GM10266 (cell line): Measurements from ENCODE around the gene SCGB1A1.

Source experiments
- DNase-seq: peaks from one replicate; pipeline ENCODE4 v3.0.0; 2012; ENCODE audit errors: extremely low spot score
- TF ChIP-seq, protein P1 (sequence below): IDR thresholded peaks from 2 replicates; pipeline ENCODE4 v1.5.1; 2012; ENCODE audit warnings: mild to moderate bottlenecking, low read depth; ENCODE audit not compliant: control insufficient read depth, insufficient read depth; ENCODE audit errors: missing control alignments

The SCGB1A1 gene

DNA sequence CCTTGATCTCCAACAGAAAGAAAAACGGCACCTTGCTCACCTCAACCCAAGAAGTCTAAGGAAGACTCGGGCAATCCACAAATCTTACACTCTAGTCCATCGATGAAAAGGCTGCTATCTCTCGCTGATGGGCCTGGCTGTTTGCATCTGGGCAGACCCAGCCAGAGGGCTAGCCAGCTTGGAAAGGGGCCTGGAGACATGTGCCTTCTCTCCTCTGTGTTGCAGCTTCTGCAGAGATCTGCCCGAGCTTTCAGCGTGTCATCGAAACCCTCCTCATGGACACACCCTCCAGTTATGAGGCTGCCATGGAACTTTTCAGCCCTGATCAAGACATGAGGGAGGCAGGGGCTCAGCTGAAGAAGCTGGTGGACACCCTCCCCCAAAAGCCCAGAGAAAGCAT is 3.2 kb downstream of the SCGB1A1 start:
- DNase-seq = no peak
- TF ChIP-seq, protein P1, sequence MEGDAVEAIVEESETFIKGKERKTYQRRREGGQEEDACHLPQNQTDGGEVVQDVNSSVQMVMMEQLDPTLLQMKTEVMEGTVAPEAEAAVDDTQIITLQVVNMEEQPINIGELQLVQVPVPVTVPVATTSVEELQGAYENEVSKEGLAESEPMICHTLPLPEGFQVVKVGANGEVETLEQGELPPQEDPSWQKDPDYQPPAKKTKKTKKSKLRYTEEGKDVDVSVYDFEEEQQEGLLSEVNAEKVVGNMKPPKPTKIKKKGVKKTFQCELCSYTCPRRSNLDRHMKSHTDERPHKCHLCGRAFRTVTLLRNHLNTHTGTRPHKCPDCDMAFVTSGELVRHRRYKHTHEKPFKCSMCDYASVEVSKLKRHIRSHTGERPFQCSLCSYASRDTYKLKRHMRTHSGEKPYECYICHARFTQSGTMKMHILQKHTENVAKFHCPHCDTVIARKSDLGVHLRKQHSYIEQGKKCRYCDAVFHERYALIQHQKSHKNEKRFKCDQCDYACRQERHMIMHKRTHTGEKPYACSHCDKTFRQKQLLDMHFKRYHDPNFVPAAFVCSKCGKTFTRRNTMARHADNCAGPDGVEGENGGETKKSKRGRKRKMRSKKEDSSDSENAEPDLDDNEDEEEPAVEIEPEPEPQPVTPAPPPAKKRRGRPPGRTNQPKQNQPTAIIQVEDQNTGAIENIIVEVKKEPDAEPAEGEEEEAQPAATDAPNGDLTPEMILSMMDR = no peak

DNA sequence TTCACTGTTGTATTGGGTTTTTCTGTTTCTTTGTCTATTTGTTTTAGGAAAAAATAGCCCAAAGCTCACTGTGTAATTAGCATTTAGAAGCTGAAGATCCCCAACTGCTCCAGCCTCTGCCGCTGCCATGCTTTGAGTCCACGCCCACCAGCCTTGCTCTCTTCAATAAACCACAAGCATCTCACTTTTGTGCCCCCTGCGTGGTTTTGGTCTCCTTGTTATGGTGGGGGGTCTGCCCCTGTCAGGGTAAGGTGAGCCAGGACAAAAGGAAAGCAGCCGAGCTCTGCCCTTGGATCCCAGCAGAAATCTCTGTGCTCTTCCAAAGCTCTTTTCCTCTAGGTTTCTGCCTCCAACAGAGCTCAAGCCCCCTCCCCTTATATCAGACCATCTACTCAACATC is 4.2 kb downstream of the SCGB1A1 start:
- no peak for DNase-seq
- TF ChIP-seq, protein P1 = no peak

DNA sequence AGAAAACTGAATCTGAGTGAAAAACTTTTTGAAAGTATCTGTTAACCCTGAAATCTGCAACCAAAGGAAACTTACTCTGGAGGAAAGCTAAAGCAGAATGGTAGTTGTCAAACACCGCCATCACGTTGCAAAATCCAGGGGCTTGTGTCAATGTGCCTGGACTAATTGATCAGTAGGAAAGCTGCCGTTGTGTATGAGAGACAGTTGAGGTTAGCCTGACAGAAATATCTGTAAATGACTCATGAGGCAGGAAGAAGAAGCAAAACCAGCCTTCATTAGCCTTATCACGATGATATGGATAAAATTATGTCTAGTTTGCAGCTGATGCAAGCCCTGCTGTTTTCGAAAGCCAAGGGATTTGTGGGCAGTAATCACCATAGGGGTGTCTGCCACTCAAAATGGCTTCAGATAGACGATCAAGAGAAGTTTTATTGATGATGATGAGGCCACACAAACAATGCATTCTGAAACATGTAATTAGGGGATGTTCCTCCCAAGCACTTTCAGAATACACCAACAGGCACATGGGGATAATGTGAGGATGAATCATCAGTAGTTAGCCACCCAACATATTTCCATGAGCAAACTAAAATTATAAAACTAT is 8.9 kb downstream of the SCGB1A1 start:
- peak; percentile 37 for DNase-seq
- TF ChIP-seq, protein P1 = no peak

DNA sequence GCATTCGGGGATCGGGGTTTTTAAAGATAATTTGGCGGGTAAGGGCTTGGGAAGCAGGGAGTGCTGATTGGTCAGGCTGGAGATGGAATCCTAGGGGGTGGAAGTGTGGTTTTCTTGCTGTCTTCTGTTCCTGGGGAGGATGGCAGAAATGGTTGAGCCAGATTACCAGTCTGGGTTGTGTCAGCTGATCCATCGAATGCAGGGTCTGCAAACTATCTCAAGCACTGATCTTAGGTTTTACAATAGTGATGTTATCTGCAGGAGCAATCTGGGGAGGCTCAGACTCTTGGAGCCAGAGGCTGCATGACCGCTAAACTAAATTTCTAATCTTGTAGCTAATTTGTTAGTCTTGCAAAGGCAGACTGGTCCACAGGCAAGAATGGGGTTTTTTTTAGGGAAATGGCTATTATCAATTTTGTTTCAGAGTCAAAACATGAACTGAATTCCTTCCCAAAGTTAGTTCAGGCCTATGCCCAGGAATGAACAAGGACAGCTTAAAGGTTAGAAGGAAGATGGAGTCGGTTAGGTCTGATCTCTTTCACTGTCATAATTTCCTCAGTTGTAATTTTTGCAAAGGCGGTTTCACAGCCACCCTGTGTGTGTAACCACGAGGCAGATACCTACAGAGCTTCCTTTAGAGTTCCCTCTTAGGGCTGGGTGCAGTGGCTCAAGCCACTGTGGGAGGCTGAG is 10.2 kb downstream of the SCGB1A1 start:
- DNase-seq = no peak
- TF ChIP-seq, protein P1 = no peak

GRCh38 chr11:62430425-62430824 is 11.6 kb downstream of the SCGB1A1 start:
- TF ChIP-seq, protein P1 = no peak

DNA sequence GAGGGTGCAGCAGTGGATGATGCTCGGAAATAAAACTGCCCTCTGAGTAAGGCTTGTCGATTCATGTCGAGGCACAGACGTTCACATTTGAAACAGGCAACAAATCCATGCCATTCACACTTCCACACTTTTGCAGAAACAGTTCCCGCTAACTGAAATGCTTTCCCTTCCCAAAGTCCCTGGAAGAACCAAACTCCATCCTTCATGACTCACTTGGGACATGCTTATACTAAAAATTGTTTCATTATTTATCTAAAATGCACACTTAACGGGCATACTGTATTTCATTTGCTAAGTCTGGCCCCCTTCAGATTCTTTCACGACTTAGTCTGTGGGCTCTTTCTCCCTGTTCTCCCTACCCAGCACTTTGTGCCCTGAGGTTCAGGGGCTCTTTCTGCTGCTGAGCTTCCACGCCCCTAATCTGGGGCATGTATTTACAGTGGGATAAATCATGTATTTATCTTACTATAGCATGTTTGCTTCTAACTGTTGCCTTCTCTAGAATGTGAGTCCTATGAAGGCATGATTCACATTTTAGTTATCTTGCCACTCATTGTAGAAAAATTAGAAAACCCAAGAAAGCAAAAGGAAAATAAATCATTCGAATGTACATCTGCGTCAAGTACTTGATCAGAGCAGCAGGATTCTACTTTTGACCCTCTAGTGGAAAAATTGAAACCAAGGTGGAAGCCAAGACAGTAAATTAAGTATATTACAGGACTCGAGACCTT is 12.5 kb downstream of the SCGB1A1 start:
- DNase-seq = no peak
- TF ChIP-seq, protein P1 = no peak

More at GRCh38 chr11:62430425-62430824, 11.6 kb downstream of the SCGB1A1 start:
- no peak for DNase-seq

DNA sequence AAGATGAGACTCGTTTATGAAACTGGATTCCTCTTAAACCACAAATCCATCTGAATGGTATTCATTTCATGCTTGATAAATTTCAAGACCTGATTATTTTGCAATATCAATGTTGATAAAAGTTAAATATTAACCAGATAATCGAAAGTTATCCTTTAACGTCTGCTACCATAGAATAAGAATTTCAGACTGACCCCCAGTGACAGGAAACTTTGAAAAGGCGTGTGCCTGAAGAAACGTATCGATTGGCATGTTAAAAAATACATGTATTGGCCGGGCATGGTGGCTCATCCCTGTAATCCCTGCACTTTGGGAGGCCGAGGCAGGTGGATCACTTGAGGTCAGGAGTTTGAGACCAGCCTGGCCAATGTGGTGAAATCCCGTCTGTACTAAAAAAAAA is 13.9 kb downstream of the SCGB1A1 start:
- TF ChIP-seq, protein P1 = no peak

More for the DNA sequence above, 13.9 kb downstream of the SCGB1A1 start:
- DNase-seq = no peak
